Measurements from ENCODE around the gene TARS3.
"Not testable (repeated sequence)": the region's sequence is repeated elsewhere in the genome, so short reads cannot be mapped to it uniquely, and the experiment has no call there.

TARS3 gene

DNA sequence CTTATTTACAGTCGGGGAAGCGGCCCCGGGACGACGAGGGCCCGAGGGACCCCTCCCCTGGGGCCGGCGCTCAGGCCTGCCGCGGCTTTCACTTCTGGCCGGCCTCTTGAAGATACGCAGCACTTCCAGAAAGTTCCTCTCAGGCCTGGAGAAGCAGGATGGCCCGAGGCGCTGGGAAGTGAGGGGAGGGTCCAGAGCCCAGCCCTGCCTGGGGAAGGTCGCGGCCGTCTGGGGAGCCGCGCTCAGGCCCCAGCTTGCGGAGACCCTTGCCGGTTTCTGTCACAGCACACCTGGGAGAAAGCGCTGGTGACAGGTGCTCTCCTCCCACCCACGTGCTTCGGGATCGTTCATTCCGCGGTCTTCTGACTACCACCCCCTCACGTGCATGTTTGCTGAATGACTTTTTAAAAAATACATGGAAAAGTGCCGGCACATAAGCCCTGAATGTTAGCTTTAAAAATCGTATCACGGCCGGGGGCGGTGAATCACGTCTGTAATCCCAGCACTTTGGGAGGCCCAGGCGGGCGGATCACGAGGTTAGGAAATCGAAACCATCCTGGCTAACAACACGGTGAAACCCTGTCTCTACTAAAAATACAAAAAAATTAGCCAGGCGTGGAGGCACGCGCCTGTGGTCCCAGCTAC is 71.4 kb downstream of the TARS3 start:
- no peak for DNase-seq

DNA sequence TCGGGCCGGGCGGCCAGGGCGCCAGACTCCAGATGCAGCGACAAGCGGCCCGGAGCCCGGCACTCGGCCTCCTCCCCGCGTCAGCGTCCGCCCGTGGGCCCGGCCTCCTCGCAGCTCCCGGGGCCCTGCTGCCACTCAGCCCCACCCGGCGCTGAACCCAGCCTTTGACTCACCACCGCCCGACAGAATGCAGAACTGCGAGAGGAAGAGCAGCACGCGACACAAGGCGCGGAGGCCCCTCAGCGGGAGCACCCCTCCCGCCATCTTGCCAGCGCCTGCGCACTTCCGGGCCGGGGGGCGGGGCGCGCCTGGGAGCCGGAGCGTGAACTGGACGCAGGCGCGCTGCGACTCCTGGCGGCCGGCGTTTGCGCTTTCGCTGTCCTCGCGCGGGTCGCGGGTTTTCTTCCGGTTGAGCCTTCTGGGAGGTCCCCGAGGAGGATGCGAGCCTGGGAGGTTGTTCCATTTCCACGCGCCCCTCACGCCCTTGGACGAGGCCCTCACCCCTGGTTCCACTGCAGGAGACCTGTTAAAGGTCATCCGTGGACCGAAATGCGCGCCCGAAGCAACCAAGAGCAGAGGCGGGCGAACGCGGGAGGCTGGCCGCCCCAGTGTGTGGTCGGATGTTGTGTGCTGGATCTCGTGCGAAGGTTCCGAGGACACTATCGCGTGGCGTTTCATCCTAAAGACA is 72.0 kb downstream of the TARS3 start, which contains the start of gene TM2D3:
Gene TM2D3, minus strand, starts transcription at position 284 of the 688 bp plus-strand sequence. Its CDS starts 20 bp downstream, at position 264.
- peak; percentile 94 for DNase-seq

DNA sequence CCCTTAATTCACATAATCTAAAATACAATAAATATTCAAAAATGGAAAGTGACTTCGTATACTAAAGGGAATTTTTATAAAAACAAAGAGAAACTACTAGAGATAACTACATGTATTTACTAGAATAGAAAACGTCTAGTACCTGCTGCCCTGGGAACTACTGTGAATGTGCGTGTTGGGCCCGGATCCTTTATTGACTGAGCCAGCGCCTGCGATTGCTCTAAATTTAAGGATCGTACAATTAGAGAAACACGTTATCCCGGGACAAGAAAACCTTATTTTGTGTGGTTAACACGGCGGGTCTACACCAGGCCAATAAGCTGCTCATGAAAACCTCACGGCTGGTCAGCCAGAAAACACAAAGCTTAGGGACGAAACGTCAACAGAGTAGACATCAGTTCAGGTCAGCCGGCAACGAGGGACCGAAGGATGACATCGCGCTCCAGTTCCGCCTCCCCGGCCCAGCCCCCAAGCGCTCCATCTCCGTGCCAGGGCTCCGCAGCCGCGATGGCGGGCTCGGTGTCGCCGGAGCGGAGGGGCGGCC is 72.6 kb downstream of the TARS3 start:
- DNase-seq, result no peak

DNA sequence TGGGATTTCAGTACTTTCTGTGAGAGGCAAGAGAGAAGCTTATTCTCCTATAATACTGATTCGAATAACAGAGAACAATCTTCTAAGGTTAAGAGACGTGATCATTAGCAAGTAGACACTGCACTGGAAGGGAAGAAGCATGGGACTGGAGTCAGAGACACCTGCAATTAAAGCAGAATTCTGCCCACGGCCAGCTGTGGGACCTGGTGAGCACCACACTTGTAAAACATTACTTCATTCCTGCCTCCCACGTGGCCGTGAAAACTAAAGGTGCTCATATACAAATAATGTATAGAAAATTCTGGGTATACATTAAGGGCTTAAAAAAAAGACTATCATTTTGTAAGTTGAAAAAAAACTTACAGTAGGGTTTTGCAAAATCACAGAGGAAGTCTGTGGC is 74.1 kb downstream of the TARS3 start:
- DNase-seq, result no peak

DNA sequence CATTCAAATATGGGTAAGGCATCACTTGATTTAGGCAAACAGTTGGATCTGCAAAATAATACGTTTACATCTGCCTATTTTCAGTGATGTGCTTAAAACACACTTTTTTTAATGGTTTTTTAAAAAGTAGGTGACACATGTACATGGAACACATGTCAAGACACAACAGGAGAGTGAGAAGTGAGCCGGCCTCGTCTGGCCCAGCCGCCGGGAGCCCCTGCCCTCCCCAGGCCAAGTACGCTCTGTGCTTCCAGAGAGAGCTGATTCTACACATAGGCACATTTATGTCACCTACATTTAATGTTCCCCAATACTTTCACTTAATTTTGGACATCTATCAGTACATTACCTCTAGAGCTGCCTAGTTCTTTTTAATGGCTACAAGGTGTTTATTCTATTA is 75.9 kb downstream of the TARS3 start:
- DNase-seq, result no peak

DNA sequence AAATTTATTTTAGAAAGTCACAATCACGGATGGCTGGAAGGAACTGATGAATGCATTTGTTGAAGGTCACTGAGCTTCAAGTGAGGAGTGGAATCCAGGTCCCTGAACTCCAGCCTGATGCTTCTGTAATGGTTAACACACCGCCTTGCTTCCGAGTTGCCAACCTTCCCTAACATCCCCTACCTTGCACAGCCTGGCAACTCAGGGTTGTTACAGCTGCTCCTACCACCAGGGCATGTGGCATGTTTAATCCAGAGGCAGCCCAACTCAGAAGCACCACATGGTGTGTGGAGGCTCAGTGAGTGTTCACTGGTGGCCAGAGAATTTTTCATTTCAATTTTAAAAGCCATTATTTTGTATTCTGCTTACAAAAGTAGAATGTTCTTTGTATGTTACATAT is 77.0 kb downstream of the TARS3 start:
- no peak for DNase-seq

DNA sequence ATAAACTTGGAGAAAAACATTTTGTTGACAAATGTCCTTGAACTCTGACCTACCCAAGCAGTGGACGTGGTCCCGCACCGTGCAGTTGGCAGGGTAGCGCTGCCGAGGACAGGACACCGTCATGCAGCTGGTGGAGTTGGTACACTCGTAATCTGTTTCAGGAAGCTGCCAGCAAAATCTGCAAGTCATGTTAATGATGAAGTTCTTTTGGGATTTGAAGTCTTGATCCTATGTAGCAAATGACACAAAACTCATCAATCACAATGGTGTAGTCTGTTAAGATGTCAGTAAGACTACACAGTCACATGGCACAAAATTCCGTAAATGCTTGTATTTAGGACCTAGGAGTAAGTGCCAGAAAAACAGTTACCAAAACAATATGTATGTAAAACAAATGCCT is 77.6 kb downstream of the TARS3 start:
- no peak for DNase-seq

DNA sequence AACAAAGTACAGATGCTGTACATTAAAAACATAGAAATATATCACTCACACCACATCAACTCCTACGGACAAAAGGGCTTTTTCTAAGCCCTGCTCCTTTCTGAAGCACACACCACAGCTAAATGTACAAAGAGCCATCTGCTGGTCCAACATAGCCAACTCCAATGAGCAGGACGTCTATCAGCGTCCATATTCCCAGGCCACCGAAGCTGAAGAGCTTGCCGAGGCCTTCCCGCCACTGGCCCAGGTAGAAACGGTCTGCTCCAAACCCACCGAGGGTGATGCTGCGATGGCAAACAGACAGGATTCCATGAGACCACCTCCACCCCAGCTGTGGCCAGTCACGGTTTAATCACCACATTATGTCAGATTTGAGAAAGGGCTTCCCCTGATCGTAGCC is 81.9 kb downstream of the TARS3 start:
- no peak for DNase-seq

DNA sequence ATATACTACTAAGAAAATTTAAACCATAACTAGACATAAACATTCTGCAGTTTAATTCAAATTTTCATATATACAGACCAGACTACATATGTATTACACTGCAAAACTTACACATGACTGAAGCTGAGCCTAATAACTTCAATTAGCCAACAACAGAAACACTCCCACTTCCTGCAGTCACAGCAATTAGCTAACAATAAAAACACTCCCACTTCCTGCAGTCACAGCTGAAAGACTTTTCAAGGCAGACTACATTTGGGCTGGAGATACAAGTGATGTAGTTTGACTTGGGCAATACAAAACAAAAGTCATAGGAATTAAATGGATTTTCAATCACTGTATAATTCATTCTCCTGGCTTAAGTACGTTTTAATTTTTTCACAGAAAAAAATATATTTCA is 82.4 kb downstream of the TARS3 start:
- no peak for DNase-seq

DNA sequence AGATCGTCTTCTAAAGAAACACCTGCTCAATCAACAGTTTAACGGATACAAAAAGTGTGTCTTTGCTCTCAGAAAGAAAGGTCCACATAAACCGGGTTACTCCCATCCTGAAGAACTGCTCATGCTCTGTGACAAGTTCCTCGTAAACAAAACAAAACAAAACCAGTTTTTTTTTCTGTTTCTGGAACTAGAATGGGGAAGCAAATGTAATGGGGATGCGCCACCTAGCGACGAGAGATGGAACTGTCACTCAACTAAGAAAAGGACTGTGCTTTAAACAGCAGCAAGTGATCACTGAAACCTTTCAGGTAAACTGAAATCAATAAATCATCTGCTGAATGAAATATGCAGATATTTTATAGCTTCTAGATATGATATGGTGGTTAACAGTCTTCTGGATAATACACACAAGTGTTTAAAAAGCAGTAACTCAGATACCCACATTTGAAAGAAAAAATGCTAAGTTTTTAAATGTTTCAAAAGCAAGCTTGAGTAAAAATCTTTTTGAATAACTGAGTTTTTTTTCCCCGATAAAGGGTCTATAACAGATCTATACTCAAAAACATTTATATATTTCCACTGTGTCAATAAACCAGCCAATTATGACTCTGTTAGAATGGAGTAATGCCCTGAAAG is 83.0 kb downstream of the TARS3 start:
- DNase-seq, result peak; percentile 69

DNA sequence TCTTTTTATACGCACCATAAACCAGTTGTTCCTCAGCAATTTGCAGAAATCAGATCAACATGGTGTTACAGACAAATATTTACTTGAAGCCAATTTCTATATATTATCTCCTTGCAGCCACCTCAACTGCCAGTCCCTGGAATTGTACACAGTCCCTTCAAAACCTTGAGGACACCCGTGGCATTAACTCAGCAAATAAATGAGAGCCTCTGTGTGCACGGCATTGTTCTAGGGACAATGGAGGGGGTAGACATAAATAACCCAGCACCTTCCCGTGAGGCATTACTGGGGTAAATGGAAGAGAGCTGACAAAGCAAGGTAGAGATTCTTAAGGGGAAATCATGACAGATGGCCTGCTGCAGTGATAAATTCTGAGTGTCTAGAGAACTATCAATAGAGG is 84.6 kb downstream of the TARS3 start:
- no peak for DNase-seq

DNA sequence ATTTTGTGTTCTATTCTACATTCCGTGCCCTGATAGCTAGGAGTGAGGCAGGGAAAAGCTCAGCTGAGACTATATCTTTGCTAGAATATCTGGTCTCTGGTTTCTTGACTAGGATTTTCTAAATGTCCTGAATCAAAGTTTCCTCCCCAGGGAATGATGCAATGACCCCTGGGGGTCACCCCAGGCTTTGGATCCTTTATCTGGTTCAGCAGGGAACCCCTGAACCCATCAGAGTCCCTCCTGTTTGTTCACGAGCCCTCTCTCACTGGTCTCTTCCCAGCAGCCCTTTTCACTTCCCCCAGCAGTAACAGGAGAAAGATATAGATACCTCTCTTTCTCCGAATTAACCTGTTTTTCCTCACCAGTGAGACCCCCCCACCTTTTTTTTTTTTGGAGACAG is 86.4 kb downstream of the TARS3 start:
- no peak for DNase-seq

DNA sequence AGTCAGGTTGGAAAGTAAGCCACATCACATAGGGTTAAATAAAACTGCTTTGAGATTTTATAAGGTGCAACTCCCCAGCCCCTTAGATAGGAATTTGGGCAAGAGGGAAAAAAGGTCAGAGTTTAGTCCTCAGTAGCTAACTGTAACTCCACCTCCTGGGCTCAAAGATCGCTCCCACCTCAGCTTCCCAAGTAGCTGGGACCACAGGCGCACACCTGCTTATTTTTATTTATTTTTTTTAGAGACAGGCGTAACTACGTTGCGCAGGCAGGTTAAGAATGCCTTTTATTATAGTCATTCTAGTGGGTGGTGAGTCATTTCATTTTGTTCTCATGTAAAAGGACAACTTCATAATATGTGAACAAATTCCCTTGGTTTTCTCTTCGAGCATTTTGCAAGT is 86.8 kb downstream of the TARS3 start:
- no peak for DNase-seq

DNA sequence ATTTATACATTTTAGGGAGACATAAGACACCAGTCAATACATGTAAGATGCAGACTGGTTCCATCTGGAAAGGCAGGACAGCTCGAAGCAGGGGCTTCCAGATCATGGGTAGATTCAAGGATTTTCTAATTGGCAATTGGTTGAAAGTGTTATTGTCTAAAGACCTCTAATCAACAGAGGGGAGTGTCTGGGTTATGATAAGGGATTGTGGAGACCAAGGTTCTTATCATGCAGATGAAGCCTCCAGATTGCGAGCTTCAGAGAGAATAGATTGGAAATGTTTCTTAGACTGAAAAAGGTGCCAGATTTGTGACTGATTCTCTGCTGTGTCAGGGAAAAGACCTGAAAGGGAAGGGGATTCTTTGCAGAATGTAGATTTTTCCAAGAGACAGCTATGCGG is 87.2 kb downstream of the TARS3 start:
- no peak for DNase-seq

DNA sequence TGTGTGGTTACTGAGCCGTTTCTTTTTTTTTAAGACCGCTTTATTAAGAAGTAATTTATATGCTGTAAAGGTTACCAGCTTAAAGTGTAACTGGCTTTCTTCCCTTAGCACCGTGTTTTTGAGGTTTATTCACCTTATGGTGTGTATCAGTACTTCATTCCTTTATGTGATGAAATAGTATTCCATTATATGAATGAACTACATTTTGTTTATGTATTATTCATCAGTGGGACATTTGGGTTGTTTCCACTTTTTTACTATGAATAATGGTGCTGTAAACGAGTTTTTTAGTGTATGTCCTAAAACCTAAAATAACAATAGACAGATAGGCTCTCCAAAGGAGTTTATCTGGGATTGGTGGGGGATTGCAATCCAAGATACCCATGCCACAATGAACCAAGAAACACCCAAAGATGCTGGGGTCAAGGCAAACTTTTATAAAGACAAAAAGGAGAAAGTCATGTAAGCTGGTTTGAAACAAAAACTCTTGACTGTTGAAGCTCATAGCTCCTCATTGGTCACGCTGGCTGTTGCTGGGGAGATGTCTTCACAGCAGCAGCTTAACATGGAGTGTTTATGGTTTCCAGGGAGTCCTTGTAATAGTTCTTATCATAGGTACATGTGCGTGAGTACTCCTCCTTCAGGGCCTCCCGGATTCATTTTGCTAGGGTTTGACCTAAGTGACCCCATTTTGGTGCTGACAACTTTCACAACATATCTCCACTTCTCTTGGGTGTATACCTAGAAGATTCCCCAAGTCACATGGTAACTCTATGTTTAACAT is 88.1 kb downstream of the TARS3 start:
- DNase-seq, result no peak

DNA sequence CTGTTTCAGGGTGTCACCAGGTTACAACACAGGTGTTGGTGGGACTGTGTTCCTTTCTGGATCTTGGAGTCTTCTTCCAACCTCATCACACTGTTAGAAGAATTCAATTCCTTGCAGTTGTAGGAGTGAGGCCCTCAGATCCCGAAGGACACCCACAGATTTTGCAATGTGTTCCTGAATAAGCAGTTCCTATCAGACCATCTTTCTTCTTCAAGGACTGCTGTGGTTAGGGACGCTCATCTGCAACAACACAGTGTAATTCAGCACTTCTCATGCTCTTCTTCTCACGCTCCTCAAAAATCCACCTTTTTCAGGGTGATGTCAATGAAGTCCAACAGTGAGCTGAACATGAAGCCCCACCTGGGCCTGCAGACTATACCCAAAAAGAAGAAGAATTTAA is 90.9 kb downstream of the TARS3 start:
- DNase-seq, result no peak

DNA sequence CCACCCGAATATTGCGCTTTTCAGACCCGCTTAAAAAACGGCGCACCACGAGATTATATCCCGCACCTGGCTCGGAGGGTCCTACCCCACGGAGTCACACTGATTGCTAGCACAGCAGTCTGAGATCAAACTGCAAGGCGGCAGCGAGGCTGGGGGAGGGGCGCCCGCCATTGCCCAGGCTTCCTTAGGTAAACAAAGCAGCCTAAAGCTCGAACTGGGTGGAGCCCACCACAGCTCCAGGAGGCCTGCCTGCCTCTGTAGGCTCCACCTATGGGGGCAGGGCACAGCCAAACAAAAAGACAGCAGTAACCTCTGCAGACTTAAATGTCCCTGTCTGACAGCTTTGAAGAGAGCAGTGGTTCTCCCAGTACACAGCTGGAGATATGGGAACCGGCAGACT is 97.5 kb downstream of the TARS3 start:
- DNase-seq, result not testable (repeated sequence)

DNA sequence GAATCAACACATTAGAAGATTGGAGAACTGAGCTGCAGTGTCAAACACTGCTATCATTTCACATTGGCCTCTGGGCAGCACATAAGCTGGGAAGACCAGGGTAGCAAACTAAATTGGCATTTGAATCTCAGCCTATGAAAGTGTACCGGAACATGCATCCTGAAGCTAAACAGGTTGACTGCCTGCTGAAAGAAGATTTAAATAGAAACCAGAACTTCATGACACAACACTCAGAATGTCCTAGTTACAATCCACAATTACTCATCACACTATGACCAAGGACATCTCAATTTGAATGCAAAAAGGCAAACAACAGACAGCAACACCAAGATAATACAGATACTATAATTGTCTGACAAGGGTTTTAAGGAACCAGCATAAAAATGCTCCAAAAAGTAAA is 98.3 kb downstream of the TARS3 start:
- peak; percentile 37 for DNase-seq

DNA sequence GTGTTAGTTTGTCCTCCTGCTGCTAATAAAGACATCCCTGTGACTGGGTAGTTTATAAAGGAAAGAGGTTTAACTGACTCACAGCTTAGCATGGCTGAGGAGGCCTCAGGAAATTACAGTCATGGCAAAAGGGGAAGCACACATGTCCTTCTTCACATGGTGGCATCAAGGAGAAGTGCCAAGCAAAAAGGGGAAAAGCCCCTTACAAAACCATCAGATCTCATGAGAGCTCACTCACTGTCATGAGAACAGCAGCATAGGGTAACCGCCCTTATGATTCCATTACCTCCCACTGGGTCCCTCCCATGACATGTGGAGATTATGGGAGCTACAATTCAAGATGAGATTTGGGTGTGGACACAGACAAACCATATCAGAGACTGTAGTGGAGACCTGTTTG is 99.1 kb downstream of the TARS3 start:
- DNase-seq, result no peak

DNA sequence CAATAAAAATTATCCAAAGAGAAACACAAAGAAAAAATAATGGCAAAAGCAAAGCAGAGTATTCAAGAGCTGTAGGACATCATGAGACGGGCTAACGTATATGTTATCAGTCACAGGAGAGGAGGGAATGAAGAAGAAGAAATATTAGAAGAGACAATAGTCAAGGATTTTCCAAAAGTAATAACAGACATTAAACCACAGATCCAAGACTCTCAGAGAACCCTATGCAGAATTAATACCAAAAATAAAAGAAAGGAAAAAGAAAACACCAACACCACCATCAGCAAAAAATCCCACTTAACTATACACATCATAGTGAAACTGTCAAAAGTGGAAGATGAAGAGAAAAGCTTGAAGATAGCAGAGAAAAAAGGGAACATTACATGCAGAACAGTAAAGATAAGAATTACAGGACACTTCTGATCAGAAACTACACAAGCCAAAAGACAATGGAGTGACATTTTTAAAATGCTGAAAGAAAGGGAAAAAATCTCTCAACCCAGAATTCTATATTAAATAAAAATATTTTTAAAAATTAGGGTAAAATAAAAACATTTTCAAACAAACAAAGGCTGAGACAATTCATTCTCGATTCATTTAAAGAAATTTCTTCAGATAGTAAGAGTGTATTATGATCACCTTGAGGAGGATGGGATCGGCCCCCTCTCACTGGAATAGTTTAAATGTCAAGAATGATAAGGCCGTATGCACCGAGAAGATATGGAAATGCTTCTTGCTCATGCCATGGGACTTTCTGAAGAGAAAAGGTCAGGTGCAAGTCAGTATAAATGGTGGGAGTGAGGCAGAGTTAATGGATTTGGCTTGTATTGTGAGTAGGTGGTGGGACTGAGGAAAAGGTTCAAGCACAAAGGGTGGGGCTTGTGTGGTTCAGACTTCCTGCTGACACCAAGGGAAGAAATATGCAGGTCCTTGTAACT is 100.6 kb downstream of the TARS3 start:
- DNase-seq, result no peak

DNA sequence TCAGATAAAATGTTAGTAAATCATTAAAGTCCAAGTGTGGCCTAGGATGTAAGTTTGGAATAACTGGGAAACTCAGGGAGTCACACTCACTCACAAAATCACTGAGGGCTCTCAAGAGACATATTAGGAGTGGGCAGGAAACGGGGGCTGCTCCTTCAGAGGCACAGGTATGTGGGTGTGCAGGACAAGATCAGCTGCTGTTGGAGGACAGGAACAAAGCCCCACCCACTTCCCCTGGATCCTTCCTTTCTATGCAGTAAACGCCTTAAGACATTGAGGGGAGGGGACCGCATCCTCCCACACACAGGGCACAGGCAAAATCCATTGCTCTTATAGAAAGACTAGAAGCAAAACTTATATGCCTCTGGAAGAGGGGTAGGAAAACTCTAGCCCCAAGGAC is 102.3 kb downstream of the TARS3 start:
- no peak for DNase-seq

DNA sequence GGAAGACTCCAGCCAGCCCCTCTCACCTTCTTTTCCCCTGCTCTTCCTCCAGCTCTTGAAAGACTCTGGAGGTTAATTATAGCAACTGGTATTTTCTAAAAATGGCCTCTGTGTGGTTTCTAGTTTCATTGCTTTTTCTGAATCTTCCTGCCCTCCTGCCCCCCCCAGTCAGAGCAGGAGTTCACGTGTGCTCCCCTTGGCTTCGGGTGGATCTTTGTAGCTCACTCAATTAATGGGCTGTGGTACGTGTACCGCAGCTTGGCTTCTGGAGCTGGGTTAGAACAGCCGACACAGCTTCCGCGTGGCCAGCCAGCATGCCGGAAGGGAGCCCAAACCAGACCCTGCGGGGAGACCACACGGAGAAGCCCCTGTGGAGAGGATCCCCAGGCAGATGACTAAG is 103.6 kb downstream of the TARS3 start:
- no peak for DNase-seq

DNA sequence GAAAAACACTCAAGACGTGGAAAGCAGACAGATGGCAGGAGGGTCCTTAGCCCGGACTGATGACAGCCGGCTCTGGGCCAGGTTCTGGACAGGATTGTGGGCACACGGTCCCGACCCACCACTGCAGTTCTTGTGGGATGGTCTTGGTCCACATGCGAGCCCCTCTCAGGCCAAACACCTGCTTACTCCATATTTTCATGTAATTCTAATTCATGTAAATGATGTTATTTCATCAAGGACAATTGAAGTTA is 104.7 kb downstream of the TARS3 start:
- DNase-seq, result no peak

Measured in activated CD4-positive, alpha-beta T cell treated with anti-CD3 and anti-CD28 coated beads, Interleukin-2, amount 50 U/mL, for 16 hours (primary cell).